ENCODE results near the gene EXD3.
"Not testable (repeated sequence)": the region's sequence is repeated elsewhere in the genome, so short reads cannot be mapped to it uniquely, and the experiment has no call there.

The EXD3 gene

DNA sequence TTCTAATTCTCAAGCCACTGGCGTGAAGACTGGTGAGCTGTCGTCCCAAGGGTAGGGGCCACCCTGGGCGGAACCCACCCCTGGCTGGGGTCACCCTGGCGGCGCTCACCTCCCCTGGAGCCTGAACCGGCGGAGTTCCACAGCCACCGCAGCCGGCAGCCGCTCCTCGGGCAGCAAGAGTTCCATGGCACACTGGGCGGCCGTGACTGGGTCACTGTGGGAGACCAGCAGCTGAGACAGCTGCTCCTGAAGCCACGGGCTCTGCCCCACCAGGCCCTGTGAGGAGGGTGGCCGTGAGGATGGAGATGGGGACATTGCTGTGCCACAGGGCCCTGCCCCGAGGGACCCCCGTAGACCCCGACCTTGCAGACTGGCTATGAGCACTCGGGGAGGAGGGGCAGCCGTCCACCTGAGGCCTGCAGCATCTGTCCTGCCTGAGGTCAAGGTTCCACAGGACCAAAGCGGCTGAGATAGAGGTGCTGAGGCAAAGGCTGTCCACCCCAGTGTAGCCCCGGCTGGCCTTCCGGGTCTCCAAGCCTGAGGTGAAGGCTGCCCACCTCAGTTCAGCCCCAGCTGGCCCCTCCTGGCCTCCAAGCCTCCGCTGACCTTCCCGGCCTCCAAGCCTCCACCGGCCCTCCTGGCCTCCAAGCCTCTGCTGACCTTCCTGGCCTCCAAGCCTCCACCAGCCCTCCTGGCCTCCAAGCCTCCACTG lies 70.3 kb downstream of the EXD3 start:
- no peaks in the 10 kb centered on the region for H3K36me3 ChIP-seq (ENCODE audit: control insufficient read depth, low read depth, low read length)
- no peak overlapping the region for H3K27ac ChIP-seq (ENCODE audit: low read length)
- H3K4me1 ChIP-seq (ENCODE audit: control insufficient read depth, low read depth, low read length): no peaks in the 10 kb centered on the region
- H3K9me3 ChIP-seq (ENCODE audit: control insufficient read depth, low read depth, low read length): peaks cover 11% of the 10 kb centered on the region
- H3K9ac ChIP-seq (ENCODE audit: low read length): no peak overlapping the region
- H3K27me3 ChIP-seq (ENCODE audit: control insufficient read depth, insufficient read depth, low read length): no peaks in the 10 kb centered on the region
- no peak overlapping the region for H3K4me3 ChIP-seq (ENCODE audit: low read length)

DNA sequence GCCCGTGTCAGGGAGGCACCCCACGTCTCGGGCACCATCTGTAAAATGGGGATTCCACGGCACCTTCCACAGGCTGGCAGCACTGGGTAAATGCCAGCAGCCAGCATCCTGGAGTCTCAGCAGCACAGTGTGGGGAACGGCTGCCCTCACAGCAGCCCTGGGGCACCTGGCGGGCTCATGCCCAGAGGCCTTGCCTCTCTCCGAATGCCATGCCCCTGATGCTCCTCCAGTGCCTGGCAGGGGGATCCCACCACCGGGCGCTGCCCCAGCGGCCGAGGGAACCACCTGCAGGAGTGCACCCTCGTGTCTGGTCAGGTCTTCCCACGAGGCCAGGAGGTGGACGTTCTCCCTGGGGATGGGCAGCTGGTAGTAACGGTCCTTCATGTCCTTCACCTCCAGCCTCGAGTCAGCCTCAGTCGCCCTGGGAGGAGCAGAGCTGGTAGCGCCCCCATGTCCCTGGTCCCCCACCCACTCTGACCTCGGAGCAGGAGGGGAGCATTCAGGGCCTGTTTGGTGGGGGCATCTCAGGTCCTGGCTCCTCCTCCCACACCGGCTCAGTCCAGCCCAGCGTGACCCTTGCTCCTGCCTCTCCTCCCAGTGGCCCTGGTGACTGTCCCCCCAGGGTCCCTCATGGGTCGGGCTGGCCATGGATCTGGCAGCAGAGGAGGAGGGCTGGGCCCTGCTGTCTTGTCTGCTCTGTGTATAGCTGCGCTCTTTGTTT lies 71.0 kb downstream of the EXD3 start:
- peaks cover 7% of the 10 kb centered on the region for H3K9me3 ChIP-seq (ENCODE audit: control insufficient read depth, low read depth, low read length)
- no peaks in the 10 kb centered on the region for H3K36me3 ChIP-seq (ENCODE audit: control insufficient read depth, low read depth, low read length)
- H3K27ac ChIP-seq (ENCODE audit: low read length): no peak overlapping the region
- H3K27me3 ChIP-seq (ENCODE audit: control insufficient read depth, insufficient read depth, low read length): no peaks in the 10 kb centered on the region
- H3K4me3 ChIP-seq (ENCODE audit: low read length): no peak overlapping the region
- no peaks in the 10 kb centered on the region for H3K4me1 ChIP-seq (ENCODE audit: control insufficient read depth, low read depth, low read length)
- no peak overlapping the region for H3K9ac ChIP-seq (ENCODE audit: low read length)

DNA sequence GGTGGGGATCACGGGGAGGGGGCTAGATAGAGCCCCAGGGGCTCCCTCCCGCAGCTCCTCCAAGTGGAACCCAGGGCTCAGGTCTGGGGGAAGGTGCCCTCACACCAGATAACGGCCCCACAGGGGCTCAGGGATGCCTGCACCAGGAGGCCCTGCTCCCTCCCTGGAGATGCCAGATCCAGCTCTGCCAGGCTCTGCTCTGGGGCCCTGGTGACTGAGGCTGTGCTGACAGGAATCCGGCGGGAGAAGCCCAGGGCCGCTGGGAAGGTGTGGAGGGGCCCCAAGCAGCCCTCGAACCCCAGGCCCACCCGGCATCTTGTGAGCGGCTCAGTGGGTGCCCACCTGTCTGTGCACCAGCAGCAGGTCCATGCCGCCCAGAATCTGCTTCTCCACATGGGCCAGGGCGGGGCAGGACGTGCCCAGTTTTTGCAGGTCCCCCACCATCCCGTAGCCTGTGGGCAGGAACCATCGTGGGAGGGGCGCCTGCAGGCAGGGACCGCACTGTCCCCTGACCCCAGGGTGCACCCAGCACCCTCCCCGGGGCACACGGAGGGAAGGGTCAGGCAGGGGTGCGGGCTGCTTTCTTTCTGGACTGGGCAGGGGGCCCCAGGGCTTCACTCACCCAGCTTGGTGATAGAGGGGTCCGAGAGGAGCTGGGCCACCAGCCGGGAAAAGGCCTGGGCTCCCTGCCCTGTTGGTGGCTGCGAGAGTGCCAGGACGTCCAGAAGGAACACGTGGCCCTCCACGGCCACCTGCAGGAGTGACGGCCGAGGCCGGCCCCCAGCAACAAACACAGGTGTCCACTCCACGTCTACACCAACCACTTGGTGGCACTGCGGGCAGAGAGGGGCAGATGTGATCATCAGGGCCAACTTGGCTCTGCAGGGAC lies 72.0 kb downstream of the EXD3 start:
- no peak overlapping the region for H3K4me3 ChIP-seq (ENCODE audit: low read length)
- no peaks in the 10 kb centered on the region for H3K27me3 ChIP-seq (ENCODE audit: control insufficient read depth, insufficient read depth, low read length)
- H3K4me1 ChIP-seq (ENCODE audit: control insufficient read depth, low read depth, low read length): no peaks in the 10 kb centered on the region
- H3K36me3 ChIP-seq (ENCODE audit: control insufficient read depth, low read depth, low read length): no peaks in the 10 kb centered on the region
- no peak overlapping the region for H3K27ac ChIP-seq (ENCODE audit: low read length)
- no peak overlapping the region for H3K9ac ChIP-seq (ENCODE audit: low read length)
- H3K9me3 ChIP-seq (ENCODE audit: control insufficient read depth, low read depth, low read length): peaks cover 6% of the 10 kb centered on the region

DNA sequence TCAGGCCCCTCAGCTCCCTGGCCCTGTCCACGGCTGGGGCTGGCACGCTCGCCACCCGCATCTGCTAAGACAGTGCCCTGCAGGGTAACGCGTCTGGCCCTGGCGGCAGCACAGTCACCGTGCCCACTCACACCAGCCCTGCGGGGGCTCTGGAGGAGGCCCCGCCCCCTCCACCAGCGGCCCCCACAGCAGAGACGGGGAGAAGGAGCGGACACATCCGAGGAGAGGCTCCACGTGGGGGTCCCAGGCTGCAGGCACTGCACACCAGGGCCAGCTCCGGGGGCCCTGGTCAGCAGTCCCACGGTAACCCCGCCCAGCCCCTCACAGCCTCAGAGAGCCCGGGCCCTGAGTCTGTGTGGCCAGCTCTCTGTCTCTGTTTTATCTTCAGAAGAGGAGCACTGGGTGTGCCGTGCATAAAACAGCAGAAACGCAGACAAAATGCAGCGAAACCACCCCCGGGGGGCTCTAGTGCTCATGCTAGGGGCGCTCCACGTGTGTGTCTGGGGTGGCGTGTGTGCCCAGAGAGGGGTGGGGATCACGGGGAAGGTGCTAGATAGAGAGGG lies 73.4 kb downstream of the EXD3 start:
- no peaks in the 10 kb centered on the region for H3K4me1 ChIP-seq (ENCODE audit: control insufficient read depth, low read depth, low read length)
- peaks cover 3% of the 10 kb centered on the region for H3K9me3 ChIP-seq (ENCODE audit: control insufficient read depth, low read depth, low read length)
- H3K27ac ChIP-seq (ENCODE audit: low read length): no peak overlapping the region
- H3K36me3 ChIP-seq (ENCODE audit: control insufficient read depth, low read depth, low read length): no peaks in the 10 kb centered on the region
- no peaks in the 10 kb centered on the region for H3K27me3 ChIP-seq (ENCODE audit: control insufficient read depth, insufficient read depth, low read length)
- H3K9ac ChIP-seq (ENCODE audit: low read length): no peak overlapping the region
- no peak overlapping the region for H3K4me3 ChIP-seq (ENCODE audit: low read length)

DNA sequence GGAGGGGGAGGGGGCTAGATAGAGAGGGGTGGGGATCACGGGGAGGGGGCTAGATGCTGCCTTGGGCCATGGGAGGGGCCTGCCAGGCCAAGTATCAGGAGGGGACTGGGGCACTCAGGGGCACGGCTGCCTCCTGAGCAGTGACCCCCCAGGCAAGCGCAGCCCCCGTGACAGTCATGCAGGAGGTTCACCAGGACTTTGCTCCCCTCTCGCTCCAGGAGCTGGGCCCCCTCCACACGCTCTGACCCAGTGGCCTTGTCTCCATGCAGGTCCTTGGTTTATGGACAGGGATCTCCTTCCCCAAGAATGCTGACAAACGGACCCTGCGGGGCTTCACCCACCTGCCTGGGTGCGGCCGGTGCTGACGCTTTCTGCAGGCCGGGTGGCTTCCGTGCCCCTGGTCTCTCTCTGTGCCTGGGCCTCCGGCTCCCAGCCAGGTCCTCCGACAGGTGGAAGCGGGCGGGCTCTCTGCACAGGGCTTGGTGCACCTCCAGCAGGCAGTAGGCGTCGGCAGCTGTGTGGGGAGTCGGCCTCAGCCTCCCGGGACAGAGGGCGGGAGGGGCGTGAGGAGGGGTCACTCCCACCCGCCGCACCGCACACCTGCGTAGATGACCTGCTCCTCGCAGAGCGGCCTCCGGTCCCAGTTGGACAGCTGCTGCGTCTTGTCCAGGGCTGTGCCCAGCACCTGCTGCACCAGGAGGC lies 74.0 kb downstream of the EXD3 start:
- Histone ChIP-seq H3K9ac (ENCODE audit: low read length) (no peak overlapping the region), H3K9me3 (ENCODE audit: control insufficient read depth, low read depth, low read length) (peaks cover 3% of the 10 kb centered on the region), H3K27ac (ENCODE audit: low read length) (no peak overlapping the region), H3K36me3 (ENCODE audit: control insufficient read depth, low read depth, low read length) (no peaks in the 10 kb centered on the region), H3K27me3 (ENCODE audit: control insufficient read depth, insufficient read depth, low read length) (no peaks in the 10 kb centered on the region), H3K4me1 (ENCODE audit: control insufficient read depth, low read depth, low read length) (no peaks in the 10 kb centered on the region), H3K4me3 (ENCODE audit: low read length) (no peak overlapping the region)

DNA sequence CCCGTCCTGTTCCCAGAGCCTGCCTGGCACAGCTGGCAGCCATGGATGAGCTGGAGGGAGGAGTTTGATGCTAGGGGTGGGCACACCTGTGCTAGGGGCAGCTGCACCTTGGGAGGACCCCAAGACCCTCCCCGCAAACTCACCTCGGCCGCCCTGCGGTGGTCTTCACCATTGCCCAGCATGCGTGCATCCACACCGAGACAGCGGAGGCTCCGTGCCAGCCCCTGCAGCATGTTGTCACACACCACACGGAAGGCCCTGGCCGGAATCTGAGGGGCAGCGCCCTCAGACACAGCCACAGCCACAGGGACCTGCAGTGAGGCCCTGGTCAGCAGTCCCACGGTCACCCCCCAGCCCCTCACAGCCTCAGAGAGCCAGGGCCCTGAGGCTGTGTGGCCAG lies 75.0 kb downstream of the EXD3 start:
- Histone ChIP-seq H3K9me3 (ENCODE audit: control insufficient read depth, low read depth, low read length) (peaks cover 3% of the 10 kb centered on the region), H3K4me3 (ENCODE audit: low read length) (no peak overlapping the region), H3K4me1 (ENCODE audit: control insufficient read depth, low read depth, low read length) (no peaks in the 10 kb centered on the region), H3K36me3 (ENCODE audit: control insufficient read depth, low read depth, low read length) (no peaks in the 10 kb centered on the region), H3K27ac (ENCODE audit: low read length) (no peak overlapping the region), H3K27me3 (ENCODE audit: control insufficient read depth, insufficient read depth, low read length) (no peaks in the 10 kb centered on the region), H3K9ac (ENCODE audit: low read length) (no peak overlapping the region)

DNA sequence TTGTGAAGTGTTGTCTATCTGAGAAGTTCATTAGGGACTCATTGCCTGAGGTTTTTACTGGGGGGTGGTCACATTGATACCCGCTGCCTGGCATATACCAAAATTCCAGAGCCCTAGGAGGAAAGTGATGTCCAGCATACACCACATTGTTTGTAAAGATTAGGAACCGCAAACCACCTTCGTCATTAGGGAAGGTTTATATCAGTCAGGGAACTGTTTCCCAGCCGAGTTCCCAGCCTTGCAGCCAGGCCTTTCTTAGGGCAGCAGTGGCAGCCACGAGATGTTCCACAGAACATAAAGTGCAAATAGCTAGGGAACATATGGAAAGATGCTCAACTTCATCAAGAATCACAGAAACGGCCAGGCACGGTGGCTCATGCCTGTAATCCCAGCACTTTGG lies 80.5 kb downstream of the EXD3 start:
- H3K27ac ChIP-seq (ENCODE audit: low read length): no peak overlapping the region
- no peaks in the 10 kb centered on the region for H3K36me3 ChIP-seq (ENCODE audit: control insufficient read depth, low read depth, low read length)
- H3K4me3 ChIP-seq (ENCODE audit: low read length): no peak overlapping the region
- no peaks in the 10 kb centered on the region for H3K4me1 ChIP-seq (ENCODE audit: control insufficient read depth, low read depth, low read length)
- H3K9me3 ChIP-seq (ENCODE audit: control insufficient read depth, low read depth, low read length): peaks cover 3% of the 10 kb centered on the region
- H3K9ac ChIP-seq (ENCODE audit: low read length): no peak overlapping the region
- no peaks in the 10 kb centered on the region for H3K27me3 ChIP-seq (ENCODE audit: control insufficient read depth, insufficient read depth, low read length)

DNA sequence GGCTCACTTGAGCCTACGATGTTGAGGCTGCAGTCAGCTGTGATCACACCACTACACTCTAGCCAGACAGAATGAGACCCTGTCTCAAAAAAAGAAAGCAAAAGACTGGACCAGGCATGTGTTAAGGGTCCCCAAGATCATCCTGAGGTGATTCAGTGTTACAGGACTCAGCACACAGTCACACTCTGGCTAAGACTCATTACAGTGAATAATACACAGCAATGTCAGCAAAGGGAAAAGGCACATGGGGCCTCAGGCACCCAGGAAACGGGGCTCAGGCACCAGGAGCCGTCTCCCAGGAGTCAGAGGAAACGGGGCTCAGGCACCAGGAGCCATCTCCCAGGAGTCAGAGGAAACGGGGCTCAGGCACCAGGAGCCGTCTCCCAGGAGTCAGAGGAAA lies 81.7 kb downstream of the EXD3 start:
- H3K4me1 ChIP-seq (ENCODE audit: control insufficient read depth, low read depth, low read length): no peaks in the 10 kb centered on the region
- H3K9me3 ChIP-seq (ENCODE audit: control insufficient read depth, low read depth, low read length): no peaks in the 10 kb centered on the region
- no peak overlapping the region for H3K9ac ChIP-seq (ENCODE audit: low read length)
- H3K27me3 ChIP-seq (ENCODE audit: control insufficient read depth, insufficient read depth, low read length): no peaks in the 10 kb centered on the region
- no peak overlapping the region for H3K27ac ChIP-seq (ENCODE audit: low read length)
- no peaks in the 10 kb centered on the region for H3K36me3 ChIP-seq (ENCODE audit: control insufficient read depth, low read depth, low read length)
- no peak overlapping the region for H3K4me3 ChIP-seq (ENCODE audit: low read length)

DNA sequence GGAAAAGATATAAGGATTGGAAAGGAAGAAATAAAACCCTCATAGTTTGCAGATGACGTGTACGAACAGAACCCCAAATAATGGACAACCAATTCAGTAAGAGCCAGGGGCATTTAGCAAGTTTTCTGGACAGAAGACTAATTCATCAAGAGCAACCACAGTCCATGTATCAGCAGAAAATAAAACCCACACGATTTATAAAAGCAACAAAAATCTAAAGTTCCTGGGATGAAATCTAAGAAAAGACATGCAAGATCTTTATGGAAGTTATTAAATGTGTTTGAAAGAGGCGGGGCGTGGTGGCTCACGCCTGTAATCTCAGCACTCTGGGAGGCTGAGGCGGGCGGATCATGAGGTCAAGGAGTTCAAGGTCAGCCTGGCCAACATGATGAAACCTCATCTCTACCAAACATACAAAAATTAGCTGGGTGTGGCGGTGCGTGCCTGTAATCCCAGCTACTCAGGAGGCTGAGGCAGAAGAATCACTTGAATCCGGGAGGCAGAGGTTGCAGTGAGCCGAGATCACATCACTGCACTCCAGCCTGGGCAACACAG lies 83.0 kb downstream of the EXD3 start:
- not testable (repeated sequence) for H3K9ac ChIP-seq (ENCODE audit: low read length); H3K9me3 ChIP-seq (ENCODE audit: control insufficient read depth, low read depth, low read length); H3K4me1 ChIP-seq (ENCODE audit: control insufficient read depth, low read depth, low read length); H3K27ac ChIP-seq (ENCODE audit: low read length); H3K27me3 ChIP-seq (ENCODE audit: control insufficient read depth, insufficient read depth, low read length); H3K4me3 ChIP-seq (ENCODE audit: low read length); H3K36me3 ChIP-seq (ENCODE audit: control insufficient read depth, low read depth, low read length)

DNA sequence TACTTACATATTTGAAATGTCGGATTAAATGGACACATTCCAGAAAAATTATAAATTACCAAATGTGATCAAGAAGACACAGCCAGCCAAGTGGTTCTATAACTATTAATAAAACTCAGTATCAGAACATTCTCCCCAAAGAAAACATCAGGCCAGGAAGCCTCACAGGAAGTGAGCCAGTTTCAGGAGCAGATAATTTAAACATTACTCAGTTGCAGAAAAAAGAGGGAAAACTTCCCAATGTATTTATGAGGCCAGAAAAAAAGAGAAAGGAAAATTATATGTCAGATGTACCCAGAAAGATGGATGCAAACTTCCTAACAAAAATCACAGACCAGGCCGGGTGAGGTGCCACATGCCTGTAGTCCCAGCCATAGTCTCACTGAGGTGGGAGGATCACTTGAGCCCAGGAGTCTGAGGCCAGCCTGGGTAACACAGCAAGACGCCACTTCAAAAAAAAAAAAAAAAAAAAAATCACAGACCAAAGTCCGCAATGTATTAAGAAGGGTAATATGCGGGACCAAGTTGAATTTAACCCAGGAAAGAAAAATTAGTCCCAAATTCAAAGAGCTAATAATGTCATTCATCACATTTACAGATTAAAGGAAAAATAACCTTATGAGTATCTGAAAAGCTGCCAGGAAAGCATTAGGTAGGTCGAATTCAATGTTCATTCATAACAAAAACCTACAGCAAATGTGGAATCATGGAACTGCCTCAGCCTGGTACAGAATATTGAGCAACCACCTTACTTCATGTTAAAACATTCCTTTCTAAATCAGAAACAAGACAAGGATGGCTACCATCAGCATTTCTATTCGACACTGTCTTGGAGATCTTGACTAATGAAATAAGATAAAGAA lies 83.7 kb downstream of the EXD3 start:
- Histone ChIP-seq H3K4me1 (ENCODE audit: control insufficient read depth, low read depth, low read length) (no peaks in the 10 kb centered on the region), H3K9ac (ENCODE audit: low read length) (no peak overlapping the region), H3K9me3 (ENCODE audit: control insufficient read depth, low read depth, low read length) (no peaks in the 10 kb centered on the region), H3K36me3 (ENCODE audit: control insufficient read depth, low read depth, low read length) (no peaks in the 10 kb centered on the region), H3K4me3 (ENCODE audit: low read length) (no peak overlapping the region), H3K27me3 (ENCODE audit: control insufficient read depth, insufficient read depth, low read length) (no peaks in the 10 kb centered on the region), H3K27ac (ENCODE audit: low read length) (no peak overlapping the region)
